GM12878 (cell line): ENCODE data around the gene C17orf50. TPM values are rescaled to one million over a fixed set of nuclear protein-coding genes. Genes with fewer than 3 reads are reported as not detected.

Source experiments
- ATAC-seq: fragments of 200-7000 bp; cut with Tn5 transposase; 3 replicates; pipeline ENCODE4 v1.9.1; 2020; ENCODE audit warnings: mild to moderate bottlenecking, moderate library complexity
- BruUV-seq: library from RNA; stranded (reverse); fragments of 400-500 nt; replicated peaks from 2 replicates; lab custom pipeline; 2021; lab: Mats Ljungman, UMichigan
- CTCF ChIA-PET: fragments of 300-600 bp; sonication (Branson Sonifier 250); formaldehyde crosslinking; extraction: SDS; loops from one replicate; lab custom pipeline; 2021; ENCODE audit warnings: inconsistent platforms; lab: Yijun Ruan, JAX
- POLR2A ChIA-PET: fragments of 350-600 bp; formaldehyde crosslinking; extraction: SDS; loops from one replicate; lab custom pipeline; 2021; ENCODE audit warnings: inconsistent platforms; lab: Charles Lee
- RAD21 ChIA-PET: fragments of 300-600 bp; sonication (Branson Sonifier 250); formaldehyde crosslinking; loops from one replicate; lab custom pipeline; 2023; ENCODE audit warnings: antibody characterized with exemption; ENCODE audit not compliant: unreplicated experiment; lab: Charles Lee
- SMC1A ChIA-PET: fragments of 300-600 bp; sonication (Branson Sonifier 250); formaldehyde crosslinking; loops from one replicate; lab custom pipeline; 2023; ENCODE audit not compliant: unreplicated experiment, uncharacterized antibody; lab: Charles Lee
- DNase-seq: peaks from one replicate; pipeline ENCODE4 v3.0.0-alpha.2; 2011; ENCODE audit warnings: low read depth, low spot score
- FAIRE-seq: peaks from 3 replicates; lab custom pipeline; 2011; peaks lifted over from hg19 to GRCh38; lab: Jason Lieb, UNC
- H2AFZ ChIP-seq: 2 replicates; pipeline ENCODE4 v1.6.0; 2011; ENCODE audit warnings: low read depth, low read length, control low read depth; ENCODE audit not compliant: control insufficient read depth
- H3K27ac ChIP-seq: 2 replicates; pipeline ENCODE4 v1.5.1; 2011; ENCODE audit warnings: control low read depth; ENCODE audit not compliant: control insufficient read depth, insufficient read depth
- H3K27me3 ChIP-seq, 2 experiments: replicated peaks in 1 of 2; 2 replicates each; pipeline versions ENCODE4 v1.6.0 to v1.6.1; 2011; ENCODE audit warnings: low read length in 1 of 2; ENCODE audit not compliant: control insufficient read depth in 2 of 2, insufficient read depth in 2 of 2
- H3K36me3 ChIP-seq, 2 experiments: 2 replicates each; pipeline ENCODE4 v1.5.1; 2011; ENCODE audit warnings: low read length in 1 of 2; ENCODE audit not compliant: control insufficient read depth in 2 of 2, insufficient read depth in 2 of 2
- H3K4me1 ChIP-seq: 2 replicates; pipeline ENCODE4 v1.6.1; 2011; ENCODE audit warnings: mild to moderate bottlenecking, low read length, moderate library complexity, mixed read lengths; ENCODE audit not compliant: control insufficient read depth, insufficient read depth
- H3K4me2 ChIP-seq: 2 replicates; pipeline ENCODE4 v1.6.0; 2011; ENCODE audit warnings: control low read depth; ENCODE audit not compliant: control insufficient read depth, insufficient read depth
- H3K4me3 ChIP-seq: fragments of 200-600 bp; sonication (generic); 2 replicates; pipeline ENCODE4 v1.5.1; 2016
- H3K79me2 ChIP-seq: 2 replicates; pipeline ENCODE4 v1.6.0; 2011; ENCODE audit warnings: low read length; ENCODE audit not compliant: control insufficient read depth, insufficient read depth
- H3K9ac ChIP-seq: 2 replicates; pipeline ENCODE4 v1.8.0; 2011; ENCODE audit warnings: low read length, control low read depth, mixed read lengths; ENCODE audit not compliant: control insufficient read depth, insufficient read depth
- H3K9me3 ChIP-seq: replicated peaks from 3 replicates; pipeline ENCODE4 v1.5.1; 2011; ENCODE audit warnings: mild to moderate bottlenecking, low read length; ENCODE audit not compliant: control insufficient read depth, insufficient read depth
- H4K20me1 ChIP-seq: 2 replicates; pipeline ENCODE4 v1.6.0; 2011; ENCODE audit not compliant: control insufficient read depth, insufficient read depth
- CHD2 ChIP-seq: IDR thresholded peaks from 2 replicates; pipeline ENCODE4 v1.6.1; 2011; ENCODE audit warnings: low read depth, low read length, improper control_type of control experiment, borderline replicate concordance
- CHD4 ChIP-seq: fragments of 200-600 bp; sonication (generic); IDR thresholded peaks from 2 replicates; pipeline ENCODE4 v1.6.1; 2016; ENCODE audit warnings: mild to moderate bottlenecking
- FOXM1 ChIP-seq: IDR thresholded peaks from 2 replicates; pipeline ENCODE4 v1.6.1; 2012; ENCODE audit warnings: low read depth, mild to moderate bottlenecking, inconsistent platforms, low read length, moderate library complexity
- GATAD2B ChIP-seq: fragments of 450-650 bp; conservative IDR thresholded peaks from 2 replicates; pipeline ENCODE4 v1.6.1; 2017; ENCODE audit warnings: low read depth, mild to moderate bottlenecking, moderate library complexity
- HDAC2 ChIP-seq: fragments of 200-600 bp; sonication (generic); IDR thresholded peaks from 2 replicates; pipeline ENCODE4 v1.6.1; 2017
- JUNB ChIP-seq: IDR thresholded peaks from 2 replicates; pipeline ENCODE4 v1.6.1; 2016; ENCODE audit warnings: antibody characterized with exemption, mild to moderate bottlenecking
- KLF5 ChIP-seq: fragments of 450-650 bp; IDR thresholded peaks from 2 replicates; pipeline ENCODE4 v1.6.1; 2014; ENCODE audit warnings: mild to moderate bottlenecking; ENCODE audit not compliant: partially characterized antibody
- PAX5 ChIP-seq: IDR thresholded peaks from 2 replicates; pipeline ENCODE4 v1.6.1; 2011; ENCODE audit warnings: low read depth, low read length, borderline replicate concordance
- RB1 ChIP-seq: fragments of 450-650 bp; formaldehyde crosslinking; IDR thresholded peaks from 2 replicates; pipeline ENCODE4 v1.6.1; 2017; ENCODE audit warnings: mild to moderate bottlenecking, borderline replicate concordance
- RUNX3 ChIP-seq: IDR thresholded peaks from 2 replicates; pipeline ENCODE4 v1.6.1; 2012; ENCODE audit warnings: low read length, inconsistent platforms
- TARDBP ChIP-seq: IDR thresholded peaks from 2 replicates; pipeline ENCODE4 v1.6.1; 2016; ENCODE audit warnings: borderline replicate concordance
- USF1 ChIP-seq: IDR thresholded peaks from 2 replicates; pipeline ENCODE4 v1.6.1; 2011; ENCODE audit warnings: borderline replicate concordance, low read depth, mild to moderate bottlenecking, moderate library complexity, mixed read lengths, low read length; ENCODE audit not compliant: insufficient read depth; ENCODE audit errors: extremely low read length
- WGBS: methylation state at CpG from one replicate; pipeline ENCODE4 v1.1.6; 2016; ENCODE audit warnings: low lambda C conversion rate; ENCODE audit not compliant: insufficient replicate concordance, insufficient coverage; ENCODE audit errors: missing lambda C conversion rate; 5-methylcytosine and 5-hydroxymethylcytosine counted together
- in situ Hi-C: fragments of 300-500 bp; cut with MboI; formaldehyde crosslinking; loops from 9 replicates; pipeline ENCODE4 v1.14.3; 2018; ENCODE audit warnings: mixed read lengths
- intact Hi-C: fragments of 100-400 bp; cut with micrococcal nuclease; formaldehyde crosslinking; loops from one replicate; pipeline ENCODE4 v1.14.2; 2022; ENCODE audit not compliant: unreplicated experiment
- polyA plus RNA-seq, 11 experiments: library from polyadenylated mRNA; depleted of rRNA in 4 of 11; unstranded in 6 of 11; stranded (reverse) in 5 of 11; fragments of >200 nt; fragmentation: Nextera tagmentation in 4 of 11; fragmentation: Illumina TruSeq in 1 of 11; extraction: Ambion mirVana in 4 of 11; extraction: Trizol in 1 of 11; gene quantifications; 1 replicate in 1 of 11; 2 replicates in 10 of 11; pipeline versions ENCODE4 v1.2.1 to v1.2.3, GENCODE V29; 2011 to 2016; ENCODE audit warnings: inconsistent platforms in 2 of 11, missing spikeins in 2 of 11, low read depth in 1 of 11
- total RNA-seq, 4 experiments: library from RNA; depleted of rRNA in 3 of 4; stranded (reverse); fragments of >200 nt in 3 of 4; fragmentation: Illumina TruSeq in 1 of 4; extraction: Trizol in 1 of 4; gene quantifications; 2 replicates each; pipeline versions ENCODE4 v1.2.1 to v1.2.3, GENCODE V29; 2013 to 2021
- TF ChIP-seq, protein P1 (sequence below): fragments of 450-650 bp; IDR thresholded peaks from 2 replicates; pipeline ENCODE4 v1.6.1; 2017; ENCODE audit warnings: low read depth, mild to moderate bottlenecking, moderate library complexity
- TF ChIP-seq, protein P2 (sequence below): IDR thresholded peaks from 2 replicates; pipeline ENCODE4 v1.6.1; 2012; ENCODE audit warnings: low read depth, low read length, improper control_type of control experiment

C17orf50 gene
- total and polyA plus RNA-seq, 10 of the 15 experiments (the other 5 are each of a cell fraction or from before 2014, with no cell fraction given), result 0.16 TPM; not detected in 9

DNA sequence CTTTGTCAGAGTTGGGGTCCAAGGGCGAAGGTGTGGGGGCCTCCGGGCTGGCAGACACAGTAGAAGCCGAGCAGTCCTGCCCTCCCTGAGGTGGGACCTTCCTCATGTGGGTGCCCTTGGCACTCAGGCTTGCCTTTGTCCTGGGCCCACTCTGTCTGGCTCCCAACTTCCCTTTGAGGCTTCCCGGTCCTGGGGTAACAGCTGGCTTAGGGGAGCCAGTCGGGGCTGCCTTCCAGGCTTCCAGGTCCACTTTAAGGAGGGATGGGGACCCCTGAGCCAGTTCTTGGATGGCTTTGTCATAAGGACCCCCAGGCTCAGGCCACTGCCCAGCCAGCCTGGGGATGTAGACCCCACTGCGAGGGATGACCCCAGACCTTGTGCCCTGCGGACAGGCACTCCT, 15.4 kb upstream of the C17orf50 start:
- H4K20me1 ChIP-seq, result no peaks in the 10 kb centered on the region
- no peaks in the 10 kb centered on the region for H3K79me2 ChIP-seq
- no peak overlapping the region for H2AFZ ChIP-seq
- no peak for TF ChIP-seq GATAD2B
- no peak for TF ChIP-seq JUNB
- TF ChIP-seq, protein P1, sequence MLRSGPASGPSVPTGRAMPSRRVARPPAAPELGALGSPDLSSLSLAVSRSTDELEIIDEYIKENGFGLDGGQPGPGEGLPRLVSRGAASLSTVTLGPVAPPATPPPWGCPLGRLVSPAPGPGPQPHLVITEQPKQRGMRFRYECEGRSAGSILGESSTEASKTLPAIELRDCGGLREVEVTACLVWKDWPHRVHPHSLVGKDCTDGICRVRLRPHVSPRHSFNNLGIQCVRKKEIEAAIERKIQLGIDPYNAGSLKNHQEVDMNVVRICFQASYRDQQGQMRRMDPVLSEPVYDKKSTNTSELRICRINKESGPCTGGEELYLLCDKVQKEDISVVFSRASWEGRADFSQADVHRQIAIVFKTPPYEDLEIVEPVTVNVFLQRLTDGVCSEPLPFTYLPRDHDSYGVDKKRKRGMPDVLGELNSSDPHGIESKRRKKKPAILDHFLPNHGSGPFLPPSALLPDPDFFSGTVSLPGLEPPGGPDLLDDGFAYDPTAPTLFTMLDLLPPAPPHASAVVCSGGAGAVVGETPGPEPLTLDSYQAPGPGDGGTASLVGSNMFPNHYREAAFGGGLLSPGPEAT, result no peak
- TF ChIP-seq, protein P2, sequence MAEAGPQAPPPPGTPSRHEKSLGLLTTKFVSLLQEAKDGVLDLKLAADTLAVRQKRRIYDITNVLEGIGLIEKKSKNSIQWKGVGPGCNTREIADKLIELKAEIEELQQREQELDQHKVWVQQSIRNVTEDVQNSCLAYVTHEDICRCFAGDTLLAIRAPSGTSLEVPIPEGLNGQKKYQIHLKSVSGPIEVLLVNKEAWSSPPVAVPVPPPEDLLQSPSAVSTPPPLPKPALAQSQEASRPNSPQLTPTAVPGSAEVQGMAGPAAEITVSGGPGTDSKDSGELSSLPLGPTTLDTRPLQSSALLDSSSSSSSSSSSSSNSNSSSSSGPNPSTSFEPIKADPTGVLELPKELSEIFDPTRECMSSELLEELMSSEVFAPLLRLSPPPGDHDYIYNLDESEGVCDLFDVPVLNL, result no peak
- TF ChIP-seq TARDBP, result no peak
- no peak for TF ChIP-seq USF1
- no peak for TF ChIP-seq HDAC2
- no peak for TF ChIP-seq PAX5
- no peak for TF ChIP-seq CHD2
- TF ChIP-seq RUNX3, result no peak
- no peak for TF ChIP-seq KLF5
- no peak for TF ChIP-seq FOXM1
- TF ChIP-seq RB1, result no peak
- TF ChIP-seq CHD4, result no peak
- no peak overlapping the region for H3K4me2 ChIP-seq
- H3K4me3 ChIP-seq, result no peak overlapping the region
- RAD21 ChIA-PET, result interaction anchor here (1.2 kb wide), 1 partner anchor 132 kb away, joined by 3 read pairs; no protein-coding TSS in a partner anchor
- intact Hi-C loops, result loop anchor here (5.0 to 10.0 kb wide), 2 partner anchors 188 to 1320 kb away; no protein-coding TSS in a partner anchor
- DNase-seq, result no peak
- no peaks in the 10 kb centered on the region for H3K9me3 ChIP-seq
- peaks cover 2 to 4% of the 10 kb centered on the region in 2 experiments; a peak in 1 of 4 replicates for H3K27me3 ChIP-seq
- BruUV-seq, result no TSS peak
- 34% methylated on average over 7 of the region's 7 CpGs for WGBS
- in situ Hi-C loops, result loop anchor here (5.0 to 10.0 kb wide), 3 partner anchors 138 to 580 kb away; no protein-coding TSS in a partner anchor
- no peak for ATAC-seq
- no peaks in the 10 kb centered on the region for H3K4me1 ChIP-seq
- FAIRE-seq, result no peak
- H3K36me3 ChIP-seq, result no peaks in the 10 kb centered on the region
- CTCF ChIA-PET, result interaction anchor here (1.0 to 6.0 kb wide), 4 partner anchors 13 to 132 kb away, joined by 3 to 116 read pairs (median 4); no protein-coding TSS in a partner anchor
- H3K27ac ChIP-seq, result no peak overlapping the region
- SMC1A ChIA-PET, result interaction anchor here (0.6 kb wide), 1 partner anchor 106 kb away, joined by 3 read pairs; no protein-coding TSS in a partner anchor
- no peak overlapping the region for H3K9ac ChIP-seq
- POLR2A ChIA-PET, result interaction anchor here (0.6 kb wide), 1 partner anchor 187 kb away, joined by 3 read pairs; no protein-coding TSS in a partner anchor
